VCaP (cell line): ENCODE results near the gene LDB3.

ENCODE experiments used
- H3K27ac ChIP-seq: fragments of 450-650 bp; 2 replicates; pipeline ENCODE4 v1.5.1; 2017
- CTCF ChIP-seq: fragments of 450-650 bp; conservative IDR thresholded peaks from 2 replicates; pipeline ENCODE4 v1.5.1; 2017; ENCODE audit warnings: mild to moderate bottlenecking, moderate library complexity

LDB3 gene

DNA sequence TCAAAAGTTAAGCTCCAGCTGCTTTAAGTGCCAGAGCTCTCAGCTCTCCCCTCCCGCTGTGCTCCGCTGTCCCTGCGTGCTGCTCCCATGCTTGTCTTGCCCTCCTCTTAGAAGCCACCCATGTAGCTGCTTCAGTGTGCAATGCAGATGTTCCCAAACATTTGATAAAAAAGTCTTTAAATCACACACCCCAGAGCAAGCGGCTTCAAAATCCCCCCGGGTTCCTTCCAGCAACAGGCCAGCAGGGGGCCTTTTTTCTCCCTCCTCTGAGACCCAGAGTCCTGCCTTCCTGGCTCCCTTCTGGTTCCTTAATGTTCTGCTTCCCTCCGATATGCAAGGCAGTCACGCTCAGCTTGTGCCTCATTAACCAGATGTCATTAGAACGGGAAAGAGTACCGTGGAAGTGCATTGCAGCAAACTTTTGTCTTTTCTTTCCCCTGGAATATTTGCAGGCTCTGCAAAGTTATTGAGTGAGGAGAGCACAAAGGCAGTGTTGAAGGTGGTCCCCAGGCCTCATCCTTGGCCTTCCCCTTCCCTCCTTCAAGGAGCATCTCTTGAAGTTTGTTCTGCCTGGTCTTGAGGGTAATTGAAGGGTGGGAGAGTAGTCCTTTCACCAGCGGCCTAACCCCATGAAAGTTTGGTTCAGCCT, 25.5 kb downstream of the LDB3 start:
- no peak overlapping the region for H3K27ac ChIP-seq
- peak; percentile 71 for TF ChIP-seq CTCF

DNA sequence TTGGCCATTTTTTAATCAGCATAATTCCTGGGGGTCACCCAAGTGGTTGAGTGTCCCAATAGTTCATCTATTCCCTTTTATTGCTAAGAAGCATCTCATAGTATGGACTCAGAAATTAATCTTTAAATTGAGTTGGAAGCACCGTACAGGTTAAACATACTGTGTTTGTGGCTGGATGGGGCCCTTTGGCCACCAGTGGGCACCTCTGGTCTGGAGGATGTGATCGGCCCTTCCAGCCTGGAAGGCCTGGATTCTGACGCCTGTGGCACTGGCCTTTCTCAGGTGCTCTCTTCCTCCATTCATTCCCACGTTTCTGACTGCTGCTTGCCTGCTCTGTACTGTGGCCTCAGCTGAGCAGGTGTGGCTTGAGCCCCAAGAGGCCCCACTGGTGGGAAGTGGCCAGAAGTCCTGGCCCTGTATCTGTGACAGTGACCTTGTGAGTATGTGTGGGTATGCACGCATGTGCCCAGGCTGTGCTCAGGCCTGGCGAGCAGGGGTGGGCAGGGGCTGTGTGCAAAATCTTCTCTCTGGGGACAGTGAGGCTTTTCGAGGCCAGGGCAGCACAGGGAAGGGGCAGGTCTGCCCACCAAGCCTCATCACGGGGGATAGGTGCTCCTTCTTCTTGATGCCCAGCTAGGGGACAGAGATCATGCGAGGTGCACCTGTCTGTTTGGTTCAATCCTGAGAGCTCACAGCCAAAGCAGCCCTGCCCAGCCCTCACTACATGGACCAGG, 30.1 kb downstream of the LDB3 start:
- TF ChIP-seq CTCF = peak; percentile 31; the same call in 1 of the 2 replicates
- no peak overlapping the region for H3K27ac ChIP-seq

- no peak overlapping the region for H3K27ac ChIP-seq
- no peak for TF ChIP-seq CTCF
Observed at GRCh38 chr10:86699125-86699524, 30.8 kb downstream of the LDB3 start.

GRCh38 chr10:86699541-86699940, 31.2 kb downstream of the LDB3 start:
- H3K27ac ChIP-seq = no peak overlapping the region
- no peak for TF ChIP-seq CTCF

DNA sequence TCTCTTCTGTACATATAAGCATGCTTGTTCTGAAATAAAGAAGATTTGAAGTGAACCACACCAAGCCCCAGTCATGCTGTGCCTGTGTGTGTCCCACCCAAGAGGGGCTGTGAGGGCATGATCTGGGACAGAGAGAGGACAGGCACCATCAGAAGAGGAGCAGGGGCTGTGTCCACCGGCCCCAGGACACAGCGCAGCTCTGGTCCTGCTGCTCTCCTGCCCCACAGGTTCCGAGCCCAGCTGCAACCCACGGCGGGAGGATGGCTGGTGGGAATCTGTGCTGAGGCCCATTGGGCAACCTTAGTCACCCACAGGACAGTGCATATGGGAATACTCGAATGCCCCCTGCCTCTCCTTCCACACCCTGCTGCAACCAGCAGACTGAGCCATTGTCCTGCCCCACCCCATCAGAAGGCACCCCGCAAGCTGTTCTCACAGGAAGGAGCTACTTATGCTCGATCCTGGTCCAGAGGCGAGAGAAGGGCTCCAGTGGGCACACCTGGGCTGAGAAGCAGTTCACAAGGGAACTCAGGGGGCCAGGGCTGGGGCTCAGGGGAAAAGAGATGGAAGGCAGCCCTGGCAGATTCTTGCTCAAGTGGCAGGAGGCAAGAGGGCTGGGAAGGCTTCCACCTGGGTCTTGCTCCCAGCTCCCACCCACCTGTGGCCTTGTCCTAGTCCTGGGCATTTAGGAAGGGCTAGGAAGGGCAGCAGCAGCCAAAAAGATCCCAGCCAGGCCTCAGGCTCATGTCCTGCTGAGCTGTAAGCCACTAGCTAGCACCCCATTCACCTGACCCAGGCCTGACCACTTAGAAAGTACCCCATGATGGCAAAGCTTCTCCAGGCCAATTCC, 31.9 kb downstream of the LDB3 start:
- no peak overlapping the region for H3K27ac ChIP-seq
- no peak for TF ChIP-seq CTCF

DNA sequence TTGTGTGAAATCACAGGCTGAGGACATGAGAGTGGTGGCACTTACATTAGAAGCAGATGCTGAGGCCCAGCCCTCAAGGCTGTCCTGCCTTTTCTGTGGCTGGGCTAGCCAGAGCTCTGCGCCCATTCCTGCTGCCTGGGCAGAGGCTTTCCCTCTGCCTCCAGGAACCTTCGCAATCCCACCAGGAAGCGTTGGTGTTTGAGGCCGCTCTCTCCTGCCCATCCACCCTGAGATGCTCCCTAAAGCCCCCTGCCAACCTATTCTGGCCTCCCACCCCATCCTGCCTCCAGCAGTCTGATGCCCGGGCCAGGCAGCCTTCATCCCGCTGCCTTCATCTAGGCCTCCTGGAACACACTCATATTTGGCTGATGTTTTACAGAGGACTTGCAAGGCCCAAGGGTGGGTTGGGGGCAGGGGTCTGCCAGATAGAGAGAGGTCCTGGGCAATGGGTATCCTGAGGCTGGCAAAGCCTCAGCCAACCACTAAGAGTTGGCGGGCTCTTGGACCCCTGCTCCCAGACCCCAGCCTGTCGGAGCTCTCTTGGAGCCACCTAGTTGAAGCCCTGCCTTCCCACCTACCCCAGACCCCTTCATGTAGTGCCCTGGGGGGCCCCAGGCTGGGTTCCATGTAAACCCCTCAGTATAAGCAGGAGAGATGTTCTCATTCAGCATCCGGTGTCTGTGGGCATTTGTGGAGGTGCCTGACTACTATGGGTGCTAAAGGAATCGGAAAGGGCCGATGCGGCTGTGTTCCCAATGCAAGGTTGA, 32.7 kb downstream of the LDB3 start:
- TF ChIP-seq CTCF = no peak
- no peak overlapping the region for H3K27ac ChIP-seq
